ENCODE measurements around the gene BTBD9. TPM values are rescaled to one million over a fixed set of nuclear protein-coding genes. Genes with fewer than 3 reads are reported as not detected.
"Not testable (repeated sequence)": the region's sequence is repeated elsewhere in the genome, so short reads cannot be mapped to it uniquely, and the experiment has no call there.

BTBD9 gene
- total RNA-seq, 2 donors from 2014 or later, result 14.2 to 18.2 TPM

DNA sequence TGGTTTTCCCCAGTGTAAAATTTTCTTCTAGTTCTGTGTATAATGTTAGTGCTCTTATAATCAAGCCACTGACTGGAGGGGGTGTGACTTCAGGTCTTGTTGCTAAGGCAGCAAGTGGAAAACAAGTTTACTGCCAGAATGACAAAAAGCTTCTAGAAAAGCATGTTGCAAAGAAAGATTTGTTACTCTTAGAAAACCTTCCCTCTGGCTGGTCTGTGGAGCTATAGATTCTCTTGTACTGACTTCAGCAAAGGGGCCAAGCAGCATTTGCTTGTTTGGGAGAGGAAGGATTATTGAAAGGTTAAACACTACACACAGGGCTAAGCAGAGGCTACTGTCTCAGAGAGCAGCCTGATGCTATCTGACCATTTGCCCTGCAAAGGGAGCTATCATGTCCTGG, 288.8 kb downstream of the BTBD9 start:
- DNase-seq (ENCODE audit: low spot score), result no peak
- Histone ChIP-seq H3K4me3 (no peak overlapping the region), H3K36me3 (no peaks in the 10 kb centered on the region), H3K27me3 (no peaks in the 10 kb centered on the region), H3K4me1 (peaks cover 0 to 13% of the 10 kb centered on the region in 2 donors), H3K27ac (no peak overlapping the region), H3K9me3 (no peaks in the 10 kb centered on the region)
- TF ChIP-seq, protein P1, sequence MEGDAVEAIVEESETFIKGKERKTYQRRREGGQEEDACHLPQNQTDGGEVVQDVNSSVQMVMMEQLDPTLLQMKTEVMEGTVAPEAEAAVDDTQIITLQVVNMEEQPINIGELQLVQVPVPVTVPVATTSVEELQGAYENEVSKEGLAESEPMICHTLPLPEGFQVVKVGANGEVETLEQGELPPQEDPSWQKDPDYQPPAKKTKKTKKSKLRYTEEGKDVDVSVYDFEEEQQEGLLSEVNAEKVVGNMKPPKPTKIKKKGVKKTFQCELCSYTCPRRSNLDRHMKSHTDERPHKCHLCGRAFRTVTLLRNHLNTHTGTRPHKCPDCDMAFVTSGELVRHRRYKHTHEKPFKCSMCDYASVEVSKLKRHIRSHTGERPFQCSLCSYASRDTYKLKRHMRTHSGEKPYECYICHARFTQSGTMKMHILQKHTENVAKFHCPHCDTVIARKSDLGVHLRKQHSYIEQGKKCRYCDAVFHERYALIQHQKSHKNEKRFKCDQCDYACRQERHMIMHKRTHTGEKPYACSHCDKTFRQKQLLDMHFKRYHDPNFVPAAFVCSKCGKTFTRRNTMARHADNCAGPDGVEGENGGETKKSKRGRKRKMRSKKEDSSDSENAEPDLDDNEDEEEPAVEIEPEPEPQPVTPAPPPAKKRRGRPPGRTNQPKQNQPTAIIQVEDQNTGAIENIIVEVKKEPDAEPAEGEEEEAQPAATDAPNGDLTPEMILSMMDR (IDR thresholded peaks at IDR 0.05), result no peak

DNA sequence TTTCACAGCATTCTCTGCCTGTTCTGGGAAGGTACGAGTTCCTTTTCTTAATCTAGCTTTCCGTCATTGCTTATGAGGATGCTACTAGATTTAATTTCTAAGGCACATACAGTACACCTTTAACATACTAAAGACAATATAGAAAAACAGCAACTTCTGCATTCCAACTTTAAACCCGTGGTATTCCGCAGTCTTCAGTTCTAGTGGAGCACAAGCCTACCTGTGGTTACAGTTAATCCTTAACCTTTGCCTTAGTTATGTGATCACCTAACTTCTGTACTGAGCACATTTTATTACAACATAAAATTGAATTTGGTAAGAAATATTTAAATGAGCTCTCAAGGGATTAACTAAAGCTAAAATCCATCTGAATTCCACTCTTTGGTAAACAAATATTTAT, 289.5 kb downstream of the BTBD9 start:
- no peak overlapping the region for H3K27ac ChIP-seq
- H3K4me3 ChIP-seq, result no peak overlapping the region
- peaks cover 0 to 13% of the 10 kb centered on the region in 2 donors for H3K4me1 ChIP-seq
- H3K36me3 ChIP-seq, result no peaks in the 10 kb centered on the region
- DNase-seq (ENCODE audit: low spot score), result no peak
- TF ChIP-seq, protein P1 (IDR thresholded peaks at IDR 0.05), result no peak
- H3K9me3 ChIP-seq, result no peaks in the 10 kb centered on the region
- H3K27me3 ChIP-seq, result no peaks in the 10 kb centered on the region

DNA sequence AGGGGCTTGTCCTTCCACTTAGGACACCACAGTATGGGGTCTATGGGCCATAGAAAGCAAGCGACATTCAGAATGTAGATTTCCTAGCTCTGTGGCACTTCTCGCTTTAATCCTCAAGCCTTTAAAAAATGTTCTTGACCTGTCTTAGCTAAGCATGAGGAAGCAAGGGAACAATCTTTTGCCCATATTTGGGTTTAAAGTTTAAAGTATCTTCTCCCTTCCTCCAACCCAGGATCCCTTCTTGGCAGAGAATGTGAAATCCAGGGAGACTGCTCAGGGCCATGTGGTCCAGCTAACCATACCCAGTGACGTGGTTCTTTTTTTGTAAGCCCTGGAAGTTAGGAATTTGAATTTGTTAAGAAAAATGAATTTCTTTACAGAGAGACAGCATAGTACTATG, 289.9 kb downstream of the BTBD9 start:
- Histone ChIP-seq H3K36me3 (no peaks in the 10 kb centered on the region), H3K27ac (no peak overlapping the region), H3K4me3 (no peak overlapping the region), H3K27me3 (no peaks in the 10 kb centered on the region), H3K9me3 (no peaks in the 10 kb centered on the region), H3K4me1 (peaks cover 0 to 13% of the 10 kb centered on the region in 2 donors)
- no peak for DNase-seq (ENCODE audit: low spot score)
- TF ChIP-seq, protein P1 (IDR thresholded peaks at IDR 0.05), result no peak

DNA sequence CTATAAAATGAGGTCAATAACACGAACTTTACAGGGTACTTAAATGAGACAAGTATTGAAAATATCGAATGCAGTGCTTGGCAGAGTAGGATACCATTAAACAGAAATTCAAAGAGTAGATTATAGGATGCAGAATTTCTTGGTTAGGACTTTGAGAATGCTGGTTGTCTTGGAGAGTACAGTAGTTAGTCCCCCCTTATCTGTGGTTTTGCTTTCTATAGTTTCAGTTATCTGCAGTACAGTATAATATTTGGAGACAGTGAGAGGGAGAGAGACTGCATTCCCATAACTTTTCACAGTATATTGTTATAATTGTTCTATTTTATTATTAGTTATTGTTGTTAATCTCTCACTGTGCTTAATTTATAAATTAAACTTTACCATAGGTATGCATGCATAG, 290.5 kb downstream of the BTBD9 start:
- H3K4me1 ChIP-seq, result peaks cover 0 to 13% of the 10 kb centered on the region in 2 donors
- H3K27ac ChIP-seq, result no peak overlapping the region
- TF ChIP-seq, protein P1 (IDR thresholded peaks at IDR 0.05), result no peak
- no peaks in the 10 kb centered on the region for H3K36me3 ChIP-seq
- no peak overlapping the region for H3K4me3 ChIP-seq
- no peaks in the 10 kb centered on the region for H3K27me3 ChIP-seq
- H3K9me3 ChIP-seq, result no peaks in the 10 kb centered on the region
- no peak for DNase-seq (ENCODE audit: low spot score)

DNA sequence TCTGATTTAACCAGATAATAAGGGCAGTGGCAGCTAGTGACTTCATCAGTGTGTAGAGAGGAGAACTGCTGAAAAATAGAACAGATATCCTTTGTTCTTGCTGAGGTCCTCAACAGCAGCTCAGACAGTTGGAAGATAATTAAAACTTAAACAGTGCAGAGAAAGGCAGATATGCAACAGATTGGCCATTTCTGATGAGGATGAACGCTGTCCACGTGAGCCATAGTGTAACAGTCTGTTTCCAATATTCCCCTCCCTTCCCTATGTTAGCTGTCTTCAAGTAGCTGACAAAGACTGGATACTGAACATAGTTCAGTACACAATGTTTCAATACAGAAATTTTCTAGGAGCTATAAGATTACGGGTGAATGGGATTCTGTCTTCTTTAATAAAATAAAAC, 291.4 kb downstream of the BTBD9 start:
- Histone ChIP-seq H3K27ac (no peak overlapping the region), H3K9me3 (no peaks in the 10 kb centered on the region), H3K36me3 (no peaks in the 10 kb centered on the region), H3K4me1 (peaks cover 0 to 13% of the 10 kb centered on the region in 2 donors), H3K4me3 (no peak overlapping the region), H3K27me3 (no peaks in the 10 kb centered on the region)
- no peak for DNase-seq (ENCODE audit: low spot score)
- TF ChIP-seq, protein P1 (IDR thresholded peaks at IDR 0.05), result no peak

DNA sequence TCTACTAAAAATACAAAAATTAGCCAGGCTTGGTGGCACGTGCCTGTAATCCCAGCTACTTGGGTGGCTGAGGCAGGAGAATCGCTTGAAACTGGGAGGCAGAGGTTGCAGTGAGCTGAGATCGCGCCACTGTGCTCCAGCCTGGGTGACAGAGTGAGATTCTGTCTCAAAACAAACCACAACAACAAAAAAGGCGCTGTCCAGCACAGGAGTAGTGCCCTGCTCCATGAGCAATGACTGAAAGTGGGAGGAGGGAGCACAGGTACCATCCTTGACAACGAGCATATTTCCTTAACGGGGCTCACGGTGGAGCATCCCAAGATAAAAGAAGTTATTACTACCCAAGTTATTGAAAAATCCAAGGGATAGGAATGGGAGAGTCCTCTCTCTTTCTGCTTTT, 291.9 kb downstream of the BTBD9 start:
- H3K36me3 ChIP-seq; H3K27ac ChIP-seq; DNase-seq (ENCODE audit: low spot score); H3K27me3 ChIP-seq; H3K4me3 ChIP-seq; H3K9me3 ChIP-seq: not testable (repeated sequence)
- peaks cover 0 to 13% of the 10 kb centered on the region in 2 donors for H3K4me1 ChIP-seq

Data from right atrium auricular region (tissue), 2 donors.